Cerebellar cortex (tissue), 1 donor: ENCODE results near the gene HDHD3.
"Not testable (repeated sequence)": the region's sequence is repeated elsewhere in the genome, so short reads cannot be mapped to it uniquely, and the experiment has no call there.

Source experiments
- DNase-seq: peaks from one replicate; pipeline ENCODE4 v3.0.0-alpha.2; 2015; ENCODE audit warnings: low spot score

Gene HDHD3, protein sequence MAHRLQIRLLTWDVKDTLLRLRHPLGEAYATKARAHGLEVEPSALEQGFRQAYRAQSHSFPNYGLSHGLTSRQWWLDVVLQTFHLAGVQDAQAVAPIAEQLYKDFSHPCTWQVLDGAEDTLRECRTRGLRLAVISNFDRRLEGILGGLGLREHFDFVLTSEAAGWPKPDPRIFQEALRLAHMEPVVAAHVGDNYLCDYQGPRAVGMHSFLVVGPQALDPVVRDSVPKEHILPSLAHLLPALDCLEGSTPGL

GRCh38 chr9:113376634-113377567 is at the start of gene HDHD3:
TSS of gene HDHD3 (minus strand) at chr9:113376986. CDS start at chr9:113374354, 2,632 bp downstream.
- DNase-seq, result peak; percentile 83

DNA sequence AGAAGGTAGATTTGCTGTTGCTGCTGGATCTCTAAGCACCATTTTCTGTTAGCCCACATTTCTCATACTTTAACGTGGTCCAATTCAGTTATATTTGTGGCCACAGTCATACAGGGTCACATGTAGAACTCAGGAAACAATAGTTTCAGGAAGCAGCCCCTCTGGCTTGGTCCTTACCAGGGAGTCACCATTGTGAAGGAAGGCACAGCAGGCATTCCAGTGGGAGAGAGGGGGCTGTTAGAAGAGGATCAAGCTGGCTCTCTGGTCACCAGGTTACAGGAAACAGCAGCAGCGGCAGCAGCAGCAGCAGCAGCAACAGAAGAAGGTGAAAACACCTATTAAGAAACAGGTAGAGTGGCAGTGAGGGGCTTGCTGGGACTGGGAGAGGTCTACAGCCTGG is 48.3 kb upstream of the HDHD3 start:
- DNase-seq, result no peak

- DNase-seq, result no peak
Measured at GRCh38 chr9:113421726-113422125, 44.9 kb upstream of the HDHD3 start.

- DNase-seq, result no peak
Measured at GRCh38 chr9:113417370-113417769, 40.6 kb upstream of the HDHD3 start.

- DNase-seq, result no peak
Measured at GRCh38 chr9:113416149-113416721, 39.4 kb upstream of the HDHD3 start.

DNA sequence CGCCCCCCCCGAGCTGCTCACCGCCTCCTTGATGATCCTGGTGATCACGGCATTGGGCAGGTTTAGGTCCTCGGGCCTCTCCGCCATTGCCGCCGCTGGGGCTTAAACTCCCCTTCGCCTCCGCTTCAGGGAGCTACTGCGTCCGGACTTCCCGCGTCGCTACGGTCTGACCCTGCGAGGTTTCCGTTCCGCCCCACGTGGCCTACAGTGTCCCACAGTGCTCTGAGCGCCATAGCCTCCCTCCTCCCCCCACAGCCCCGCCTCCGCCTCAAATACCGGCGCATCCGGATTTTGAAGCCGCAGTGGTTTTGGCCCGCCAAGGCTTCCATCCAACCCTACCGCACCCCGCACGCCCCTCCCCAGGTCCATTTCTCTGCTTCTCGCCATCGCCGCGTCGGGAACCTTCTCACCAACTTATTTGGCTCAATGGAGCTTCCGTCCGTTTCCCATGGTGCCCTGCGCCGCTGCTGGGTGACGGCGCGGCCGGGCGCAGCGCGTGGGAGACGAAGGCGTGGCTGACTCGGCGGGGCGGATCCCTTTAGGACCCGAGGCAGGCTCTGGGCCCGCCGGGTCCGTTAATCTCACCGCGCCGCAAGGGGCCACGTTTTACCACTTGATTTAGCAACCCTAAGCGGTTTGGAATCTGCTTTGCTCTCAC is 33.5 kb upstream of the HDHD3 start, which contains the start of the genes C9orf43 and POLE3:
TSS of gene C9orf43 (plus strand) at position 541 of the 658 bp plus-strand sequence. CDS start 2,747 bp downstream, outside the sequence.
TSS of gene POLE3 (minus strand) at position 469 of the 658 bp plus-strand sequence. CDS start at position 87, 382 bp downstream.
- DNase-seq, result peak; percentile 93

DNA sequence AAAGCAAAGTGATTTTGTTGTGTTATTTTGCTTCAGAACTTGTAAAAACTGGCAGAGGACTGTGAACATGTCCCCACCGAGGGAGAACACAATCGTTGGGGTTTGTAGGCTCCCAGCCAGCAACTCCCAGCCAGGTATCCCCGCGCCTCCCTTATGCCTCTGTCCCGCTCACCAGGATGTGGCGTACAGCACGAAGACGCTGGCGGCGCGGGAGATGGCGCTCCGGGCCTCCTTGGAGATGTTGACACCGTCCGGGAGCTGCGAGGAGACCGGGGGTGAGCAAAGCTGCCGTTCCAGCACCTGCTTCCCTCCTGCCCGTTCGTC is 33.1 kb upstream of the HDHD3 start:
- no peak for DNase-seq

DNA sequence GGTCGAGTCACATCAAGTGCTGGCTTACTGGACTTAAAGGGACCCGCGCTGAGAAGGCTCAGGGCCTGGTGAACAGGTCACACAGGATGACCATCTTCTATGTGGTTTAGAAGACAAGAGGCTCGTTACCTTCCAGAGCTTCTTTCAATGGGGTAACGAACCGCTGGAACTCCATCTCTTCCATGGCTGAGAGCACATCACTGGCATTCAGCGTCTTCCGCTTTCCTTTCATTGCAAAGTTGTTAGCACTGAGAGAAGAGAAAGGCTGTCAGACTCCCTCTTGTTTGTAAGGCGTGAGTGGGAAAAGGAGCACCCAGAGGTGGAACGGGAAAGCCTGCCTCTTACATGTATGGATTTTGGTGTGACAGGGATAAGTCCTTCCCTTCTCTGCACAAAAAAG is 32.7 kb upstream of the HDHD3 start:
- DNase-seq, result no peak

- DNase-seq, result peak; percentile 80
Measured at GRCh38 chr9:113406873-113407511, 30.2 kb upstream of the HDHD3 start.

DNA sequence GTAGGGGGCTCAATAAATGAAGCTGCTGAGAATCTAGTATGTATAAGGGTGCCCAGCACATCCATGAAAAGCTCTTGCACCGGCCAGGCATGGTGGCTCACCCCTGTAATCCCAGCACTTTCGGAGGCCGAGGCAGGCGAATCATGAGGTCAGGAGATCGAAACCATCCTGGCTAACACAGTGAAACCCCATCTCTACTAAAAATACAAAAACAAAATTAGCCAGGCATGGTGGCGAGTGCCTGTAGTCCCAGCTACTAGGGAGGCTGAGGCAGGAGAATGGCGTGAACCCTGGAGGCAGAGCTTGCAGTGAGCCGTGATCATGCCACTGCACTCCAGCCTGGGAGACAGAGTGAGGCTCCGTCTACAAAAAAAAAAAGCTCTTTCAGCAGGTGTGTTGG is 29.6 kb upstream of the HDHD3 start:
- not testable (repeated sequence) for DNase-seq

DNA sequence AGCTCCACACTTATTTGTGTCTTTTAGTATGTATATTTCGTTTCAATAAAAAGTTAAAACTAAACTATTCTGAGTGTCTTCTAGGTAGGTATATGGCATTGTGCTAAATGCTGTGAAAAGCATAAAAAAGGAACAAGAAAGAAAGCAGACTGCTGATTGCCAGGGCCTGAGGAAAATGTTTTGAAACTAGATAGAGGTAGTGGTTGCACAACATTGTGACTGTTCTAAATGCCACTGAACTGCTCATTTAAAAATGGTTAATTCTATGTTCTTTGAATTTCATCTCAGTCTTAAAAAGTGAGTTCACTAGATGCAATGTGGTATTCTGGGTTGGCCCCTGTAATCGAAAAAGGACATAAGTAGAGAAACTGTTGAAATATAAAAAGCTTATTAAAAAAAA is 26.9 kb upstream of the HDHD3 start:
- no peak for DNase-seq

GRCh38 chr9:113401027-113401792 is 24.4 kb upstream of the HDHD3 start, which contains the start of gene ALAD:
TSS of gene ALAD (minus strand) at chr9:113401284. CDS start at chr9:113393559, 7,725 bp downstream.
- DNase-seq, result peak; percentile 99

GRCh38 chr9:113399646-113400200 is 22.9 kb upstream of the HDHD3 start:
- no peak for DNase-seq

DNA sequence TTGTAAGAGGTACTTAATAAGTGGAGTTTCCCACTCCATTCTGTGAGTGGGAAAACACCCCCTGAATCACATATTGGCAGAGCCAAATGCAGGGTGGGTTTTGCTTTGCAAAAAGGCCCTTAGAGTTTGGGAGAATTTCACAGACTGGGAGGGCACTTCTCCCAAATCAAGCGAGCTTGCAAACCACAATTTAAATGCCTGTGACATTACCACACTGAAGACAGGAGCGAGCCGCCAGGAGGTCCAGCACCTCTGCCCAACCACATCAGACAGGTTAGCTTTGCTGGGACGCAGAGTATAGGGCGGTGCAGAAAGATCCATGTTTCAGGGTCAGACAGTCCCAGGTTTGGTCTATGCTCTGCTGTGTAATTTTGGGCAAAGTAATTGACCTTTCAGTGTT is 22.0 kb upstream of the HDHD3 start:
- no peak for DNase-seq

- DNase-seq, result no peak
Measured at GRCh38 chr9:113397203-113397631, 20.4 kb upstream of the HDHD3 start.

- DNase-seq, result no peak
Measured at GRCh38 chr9:113395000-113395861, 18.4 kb upstream of the HDHD3 start.

- no peak for DNase-seq
Measured at GRCh38 chr9:113393281-113393680, 16.5 kb upstream of the HDHD3 start.

- no peak for DNase-seq
Measured at GRCh38 chr9:113391917-113392316, 15.1 kb upstream of the HDHD3 start.

DNA sequence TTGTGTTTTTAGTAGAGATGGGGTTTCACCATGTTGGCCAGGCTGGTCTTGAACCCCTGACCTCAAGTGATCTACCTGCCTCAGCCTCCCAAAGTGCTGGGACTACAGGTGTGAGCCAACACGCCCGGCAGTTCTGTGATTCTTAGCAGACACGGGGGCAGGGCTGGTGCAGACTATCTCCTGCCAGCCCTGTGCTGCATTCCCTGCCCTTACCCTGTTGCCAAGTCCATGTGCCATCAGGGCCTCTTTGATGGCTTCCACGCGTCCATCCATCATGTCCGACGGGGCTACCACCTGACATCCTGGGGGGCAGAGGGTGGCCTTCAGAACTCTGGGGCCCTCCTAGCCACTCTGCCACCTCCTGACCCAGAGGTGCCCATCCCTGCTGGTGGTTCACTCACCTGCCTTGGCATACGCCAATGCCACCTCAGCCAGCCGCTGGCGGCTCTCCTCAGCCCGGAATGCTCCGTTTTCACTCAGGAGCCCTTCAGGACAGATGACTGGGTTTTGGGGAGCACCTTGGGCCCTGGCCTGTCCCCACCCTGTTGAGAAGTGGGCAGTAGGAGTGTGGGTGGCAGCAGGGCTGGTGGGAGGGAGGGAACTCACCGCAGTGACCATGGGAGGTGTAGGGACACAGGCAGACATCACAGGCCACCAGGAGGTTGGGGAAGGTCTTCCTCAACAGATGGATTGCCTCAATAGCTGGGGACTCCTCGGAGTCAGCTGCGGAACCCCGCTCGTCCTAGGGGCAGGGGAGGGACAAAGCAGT is 13.6 kb upstream of the HDHD3 start:
- no peak for DNase-seq
